COLO668 (cell line): ENCODE results near the gene ABCC3.

Experiments used
- DNase-seq: peaks from one replicate; lab custom pipeline; 2025; ENCODE audit not compliant: unreplicated experiment; lab: John Stamatoyannopoulos, UW

Gene ABCC3

DNA sequence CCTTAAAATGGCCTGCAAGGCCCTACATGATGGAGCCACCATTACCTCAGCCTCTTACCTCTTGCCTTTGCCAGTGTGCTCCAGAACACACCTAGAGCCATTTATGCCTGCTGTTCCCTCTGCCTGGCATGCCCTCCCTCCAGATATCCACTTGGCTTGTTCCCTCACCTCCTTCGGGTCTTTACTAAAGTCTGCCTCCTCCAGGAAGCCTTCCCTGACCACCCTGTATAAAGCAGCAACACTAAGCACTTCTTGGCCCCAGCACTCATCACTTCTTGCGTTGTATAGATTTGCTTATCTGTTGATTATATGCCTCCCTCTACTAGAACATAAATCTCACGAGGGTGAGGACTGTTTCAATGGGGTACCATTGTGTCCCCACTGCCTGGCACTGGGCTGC lies 47.8 kb downstream of the ABCC3 start:
- no peak for DNase-seq

DNA sequence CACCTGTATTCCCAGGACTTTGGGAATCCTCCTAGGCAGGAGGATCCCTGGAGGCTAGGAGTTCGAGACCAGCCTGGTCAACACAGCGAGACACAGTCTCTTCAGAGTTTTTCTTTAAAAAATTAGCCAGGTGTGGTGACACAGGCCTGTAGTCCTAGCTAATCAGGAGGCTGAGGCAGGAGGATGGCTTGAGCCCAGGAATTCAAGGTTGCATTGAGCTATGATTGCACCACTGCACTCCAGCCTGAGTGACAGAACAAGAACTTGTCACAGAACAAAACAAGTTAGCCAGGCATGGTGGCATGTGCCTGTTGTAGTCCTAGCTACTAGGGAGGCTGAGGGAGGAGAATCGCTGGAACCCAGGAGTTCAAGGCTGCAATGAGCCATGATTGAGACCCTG lies 48.3 kb downstream of the ABCC3 start:
- no peak for DNase-seq

- no peak for DNase-seq
Measured at GRCh38 chr17:50683434-50684287, 49.0 kb downstream of the ABCC3 start.

GRCh38 chr17:50684288-50684611 lies 49.6 kb downstream of the ABCC3 start:
- DNase-seq: no peak

- DNase-seq: peak; percentile 79
Measured at GRCh38 chr17:50684612-50685333, 50.1 kb downstream of the ABCC3 start.

DNA sequence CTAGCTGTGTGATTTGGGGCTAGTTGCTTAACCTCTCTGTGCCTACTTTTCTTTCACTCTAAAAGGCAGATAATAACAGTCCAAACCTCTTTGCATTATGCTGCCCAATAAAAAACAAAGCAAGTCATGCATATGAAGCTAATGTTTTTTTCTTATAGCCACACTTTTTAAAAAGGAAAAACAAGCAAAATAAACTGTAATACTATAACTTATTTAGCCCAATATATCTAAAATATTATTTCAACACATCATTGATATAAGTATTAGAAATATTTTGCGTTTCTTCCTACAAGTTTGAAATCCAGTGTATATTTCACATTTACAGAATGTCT lies 50.6 kb downstream of the ABCC3 start:
- DNase-seq: no peak

DNA sequence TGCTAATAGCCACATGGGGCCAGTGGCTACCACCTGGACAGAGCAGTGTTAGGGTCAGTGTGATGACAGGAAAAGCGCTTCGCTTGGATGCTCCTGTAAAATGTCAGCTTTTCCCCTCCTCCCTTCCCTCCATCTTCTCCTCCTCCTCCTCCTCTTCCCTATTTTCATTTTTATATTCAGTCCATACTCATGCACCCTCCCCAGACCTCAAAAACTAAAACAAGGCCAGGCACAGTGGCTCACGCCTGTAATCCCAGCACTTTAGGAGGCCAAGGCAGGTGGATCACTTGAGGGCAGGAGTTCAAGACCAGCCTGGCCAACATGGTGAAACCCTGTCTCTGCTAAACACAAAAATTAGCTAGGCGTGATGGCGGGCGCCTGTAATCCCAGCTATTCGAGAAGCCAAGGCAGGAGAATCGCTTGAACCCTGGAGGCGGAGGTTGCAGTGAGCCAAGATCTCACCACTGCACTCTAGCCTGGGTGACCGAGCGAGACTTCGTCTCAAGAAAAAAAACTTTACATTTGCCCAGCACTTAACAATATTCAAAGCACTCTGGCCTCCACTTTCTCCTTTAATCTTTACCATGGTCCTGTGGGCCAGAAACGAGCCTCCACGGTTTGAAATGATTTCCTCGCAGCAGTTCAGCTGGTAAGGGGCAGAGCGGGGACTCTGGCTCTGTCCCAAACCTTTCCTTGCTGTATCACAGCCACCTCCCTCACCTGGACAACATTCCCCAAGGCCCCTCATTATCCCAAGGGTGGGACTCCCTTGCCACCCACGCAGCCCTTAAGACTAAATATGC lies 51.2 kb downstream of the ABCC3 start:
- no peak for DNase-seq

GRCh38 chr17:50686494-50687199 lies 52.0 kb downstream of the ABCC3 start:
- DNase-seq: peak; percentile 57

GRCh38 chr17:50687200-50688066 lies 52.8 kb downstream of the ABCC3 start:
- peak; percentile 5 for DNase-seq

GRCh38 chr17:50688245-50688644 lies 53.6 kb downstream of the ABCC3 start:
- DNase-seq: no peak

GRCh38 chr17:50689251-50689650 lies 54.6 kb downstream of the ABCC3 start:
- DNase-seq: no peak

DNA sequence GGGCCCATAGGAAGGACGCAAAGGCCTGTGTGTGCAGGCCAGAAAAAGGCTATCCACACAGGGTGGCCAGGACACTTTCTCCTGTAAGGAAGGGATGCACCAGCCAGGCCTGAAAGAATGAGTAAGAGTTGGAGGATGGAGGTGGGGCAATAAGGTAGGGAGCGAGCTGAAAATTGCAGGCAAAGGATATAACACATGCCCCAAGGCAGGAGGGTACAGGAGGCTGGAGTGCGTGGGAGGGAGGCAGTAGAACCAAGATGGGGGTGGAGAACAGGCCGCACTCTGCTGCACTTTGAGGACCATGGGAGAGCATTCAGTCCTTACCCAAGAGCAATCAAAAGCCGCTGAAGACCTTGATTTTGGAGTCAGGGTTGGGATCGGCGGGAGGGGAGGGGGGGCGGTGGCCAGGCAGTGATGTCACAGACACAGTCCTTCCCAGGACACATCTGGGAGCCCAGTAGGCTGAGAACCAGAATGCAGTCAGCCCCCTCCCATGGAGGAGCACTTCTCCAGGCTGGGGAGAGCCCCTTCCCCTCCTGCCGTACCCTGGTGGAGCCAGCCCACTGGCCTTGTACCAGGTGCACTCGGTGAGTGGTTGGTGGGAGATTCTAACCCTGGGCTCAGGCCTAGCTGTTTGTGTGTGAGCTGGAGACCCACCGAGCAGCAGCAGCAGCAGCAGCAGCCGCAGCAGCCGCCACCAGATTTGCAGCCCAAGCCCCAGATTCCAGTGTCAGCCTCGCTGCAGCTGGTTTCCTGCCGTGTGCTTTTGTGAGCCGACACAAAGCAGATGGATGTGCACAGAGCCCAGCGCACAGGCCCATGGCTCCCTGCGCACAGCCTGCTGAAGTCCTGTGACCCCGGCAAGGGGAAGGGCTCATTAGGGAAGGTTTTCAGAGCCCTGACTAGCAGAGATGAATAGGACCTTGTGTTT lies 55.5 kb downstream of the ABCC3 start:
- DNase-seq: peak; percentile 12

GRCh38 chr17:50690887-50691549 lies 56.3 kb downstream of the ABCC3 start:
- peak; percentile 6 for DNase-seq

DNA sequence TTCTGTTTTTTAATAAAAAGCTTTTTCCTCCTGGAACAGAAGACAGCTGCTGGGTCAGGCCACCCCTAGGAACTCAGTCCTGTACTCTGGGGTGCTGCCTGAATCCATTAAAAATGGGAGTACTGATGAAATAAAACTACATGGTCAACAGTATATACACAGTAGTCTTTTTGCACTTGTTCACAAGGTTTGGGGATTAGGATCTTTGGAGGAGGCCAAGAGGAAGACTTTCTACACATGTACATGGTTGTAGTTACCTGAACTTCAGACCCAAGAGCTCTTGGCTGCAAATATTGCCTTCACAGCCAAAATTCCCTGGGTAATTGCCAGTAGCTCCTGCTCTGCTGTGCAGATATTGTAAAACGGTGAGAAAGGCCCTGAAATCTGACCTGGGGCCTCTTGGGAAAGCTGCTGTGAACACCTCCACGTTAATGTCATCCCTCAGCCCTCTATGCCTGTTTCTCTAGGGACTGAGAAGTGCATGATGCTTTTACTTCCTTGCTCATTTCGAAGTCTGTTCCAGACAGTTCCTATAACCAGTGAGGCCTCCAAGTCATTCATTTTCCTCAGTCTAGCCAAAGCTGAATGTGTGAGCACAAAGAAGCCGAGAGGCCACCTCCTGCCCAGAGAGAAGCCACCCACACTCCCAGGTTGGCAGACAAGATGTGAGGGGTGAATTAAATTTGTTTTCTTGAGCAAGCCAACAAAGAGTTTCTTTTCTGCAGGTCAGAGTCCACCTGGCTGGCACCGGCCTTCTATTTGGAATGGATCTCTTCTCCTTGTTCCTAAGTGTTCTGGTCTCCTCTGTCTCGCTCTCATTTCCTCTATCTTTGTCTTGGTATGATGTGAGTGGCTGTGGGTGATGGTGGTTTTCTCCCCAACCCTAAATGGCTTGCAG lies 57.1 kb downstream of the ABCC3 start:
- DNase-seq: no peak

DNA sequence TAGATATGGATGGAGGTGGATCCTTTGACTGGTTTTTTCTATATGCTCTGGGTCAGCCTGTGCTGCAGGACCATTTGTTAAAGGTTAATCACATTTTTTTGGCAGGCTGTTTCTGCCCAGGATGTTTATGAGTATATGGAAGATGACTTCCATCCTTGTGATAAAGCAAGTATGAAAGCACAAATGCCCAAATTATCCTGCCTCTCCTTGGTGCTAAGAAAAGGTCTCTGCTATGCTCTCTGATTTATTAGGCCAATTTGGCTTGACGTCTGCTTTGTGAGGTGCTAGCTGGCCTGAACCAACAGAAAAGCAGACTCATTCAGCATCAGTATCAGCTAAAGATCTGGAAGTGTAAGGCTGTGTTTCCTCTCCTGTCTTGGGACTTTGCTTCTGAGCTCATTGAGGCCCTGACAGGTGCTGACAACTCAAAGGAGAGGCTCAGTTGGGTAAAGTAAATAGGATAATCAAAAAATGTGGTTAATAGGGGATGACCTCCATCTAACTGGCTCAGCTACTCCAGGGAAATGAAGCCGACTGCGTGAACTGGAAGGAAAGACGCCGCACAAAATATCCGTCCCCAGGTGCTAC lies 57.9 kb downstream of the ABCC3 start:
- DNase-seq: peak; percentile 28

GRCh38 chr17:50693036-50693682 lies 58.5 kb downstream of the ABCC3 start:
- DNase-seq: peak; percentile 62
